Measurements from ENCODE around the gene SPRYD3.
"Not testable (repeated sequence)": the region's sequence is repeated elsewhere in the genome, so short reads cannot be mapped to it uniquely, and the experiment has no call there.

SPRYD3 gene, protein sequence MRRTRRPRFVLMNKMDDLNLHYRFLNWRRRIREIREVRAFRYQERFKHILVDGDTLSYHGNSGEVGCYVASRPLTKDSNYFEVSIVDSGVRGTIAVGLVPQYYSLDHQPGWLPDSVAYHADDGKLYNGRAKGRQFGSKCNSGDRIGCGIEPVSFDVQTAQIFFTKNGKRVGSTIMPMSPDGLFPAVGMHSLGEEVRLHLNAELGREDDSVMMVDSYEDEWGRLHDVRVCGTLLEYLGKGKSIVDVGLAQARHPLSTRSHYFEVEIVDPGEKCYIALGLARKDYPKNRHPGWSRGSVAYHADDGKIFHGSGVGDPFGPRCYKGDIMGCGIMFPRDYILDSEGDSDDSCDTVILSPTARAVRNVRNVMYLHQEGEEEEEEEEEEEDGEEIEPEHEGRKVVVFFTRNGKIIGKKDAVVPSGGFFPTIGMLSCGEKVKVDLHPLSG

DNA sequence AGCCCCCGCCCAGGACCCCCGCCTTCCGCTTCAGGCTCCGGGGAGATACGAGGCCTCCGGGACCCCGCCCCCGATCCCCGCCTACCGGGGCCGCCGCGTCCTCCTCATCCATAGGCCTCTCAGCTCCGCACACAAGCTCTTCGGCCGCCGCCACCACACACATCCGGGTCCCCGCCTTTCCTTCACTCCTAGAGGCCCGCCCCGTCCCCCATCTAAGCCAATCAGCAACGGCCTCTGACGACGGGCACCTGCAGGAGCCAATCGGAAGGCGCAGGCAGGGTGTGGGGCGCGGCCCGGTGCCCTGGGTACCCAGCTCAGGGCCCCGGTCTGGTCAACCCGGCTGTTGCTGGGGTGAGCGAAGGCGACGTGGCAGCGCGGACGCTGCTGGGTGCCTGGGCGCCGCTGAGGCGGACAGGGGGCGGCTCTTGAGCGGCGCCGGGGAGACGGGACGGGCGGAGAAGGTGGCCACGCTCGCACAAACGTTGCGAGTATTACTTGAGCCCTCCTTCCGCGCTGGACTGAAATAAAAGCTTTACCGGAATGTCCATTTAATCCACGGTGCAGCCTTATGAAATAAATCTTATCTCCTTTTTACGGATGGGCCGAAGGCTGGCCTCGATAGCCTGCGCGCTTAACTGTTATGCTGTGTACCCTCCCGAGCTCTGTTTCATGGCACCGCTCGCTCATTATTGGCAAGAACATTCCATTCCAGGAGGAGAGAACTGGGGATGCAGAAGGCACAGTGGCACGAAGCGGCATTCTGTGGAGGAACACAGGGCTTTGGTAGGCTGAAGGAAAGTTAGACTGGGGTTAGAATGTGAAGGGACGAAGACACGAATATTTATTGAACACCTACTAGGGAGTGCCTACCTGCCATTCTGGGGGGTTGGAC, at the start of gene SPRYD3:
Gene SPRYD3 (minus strand): TSS at position 165 of the 892 bp plus-strand sequence. CDS start 57 bp downstream, at position 108.
- peak; percentile 94 for DNase-seq

- no peak for DNase-seq
Measured at GRCh38 chr12:53127169-53127568, 48.0 kb upstream of the SPRYD3 start.

DNA sequence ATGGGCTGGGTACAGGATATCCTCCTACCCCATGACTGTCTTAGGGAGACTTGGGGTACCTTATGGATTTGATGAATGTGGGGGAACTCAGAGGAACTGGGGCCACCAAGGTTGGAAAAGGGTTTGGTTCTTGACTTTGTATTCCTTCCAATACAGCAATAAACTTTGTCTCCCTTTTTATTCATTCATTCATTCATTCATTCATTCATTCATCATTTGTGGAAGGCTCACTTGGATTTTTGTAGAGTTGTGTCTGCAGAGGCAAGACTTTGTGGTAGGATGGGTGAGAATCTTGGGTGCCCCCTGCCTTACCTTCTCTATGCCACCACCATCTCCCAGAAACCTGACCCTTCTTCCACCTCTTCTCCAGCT, 45.1 kb upstream of the SPRYD3 start:
- DNase-seq = no peak

- DNase-seq = no peak
Measured at GRCh38 chr12:53123578-53124351, 44.6 kb upstream of the SPRYD3 start.

DNA sequence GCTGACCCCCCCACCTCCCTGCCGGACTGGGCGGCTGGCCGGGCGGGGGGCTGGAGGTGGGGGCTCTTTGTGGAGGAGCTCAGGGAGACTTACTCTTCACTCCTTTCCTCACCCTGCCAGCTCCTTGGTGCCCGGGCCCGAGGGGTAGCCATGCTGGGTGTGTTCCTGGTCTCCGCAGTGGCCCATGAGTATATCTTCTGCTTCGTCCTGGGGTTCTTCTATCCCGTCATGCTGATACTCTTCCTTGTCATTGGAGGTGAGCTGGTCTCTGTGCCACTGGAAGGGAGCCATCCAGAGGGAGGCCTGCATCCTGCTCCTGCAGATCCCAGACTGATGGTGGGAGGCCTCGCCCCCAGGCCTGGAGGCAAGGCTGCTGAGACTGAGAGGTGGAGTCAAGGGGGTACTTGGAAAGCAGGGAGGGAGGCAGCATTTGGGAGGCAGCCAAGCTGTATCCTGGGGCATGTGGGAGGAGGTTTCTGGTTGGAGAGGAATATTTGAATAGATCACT, 43.8 kb upstream of the SPRYD3 start:
- no peak for DNase-seq

- DNase-seq = no peak
Measured at GRCh38 chr12:53120685-53121525, 41.7 kb upstream of the SPRYD3 start.

GRCh38 chr12:53118751-53119300, 39.6 kb upstream of the SPRYD3 start:
- DNase-seq = no peak

DNA sequence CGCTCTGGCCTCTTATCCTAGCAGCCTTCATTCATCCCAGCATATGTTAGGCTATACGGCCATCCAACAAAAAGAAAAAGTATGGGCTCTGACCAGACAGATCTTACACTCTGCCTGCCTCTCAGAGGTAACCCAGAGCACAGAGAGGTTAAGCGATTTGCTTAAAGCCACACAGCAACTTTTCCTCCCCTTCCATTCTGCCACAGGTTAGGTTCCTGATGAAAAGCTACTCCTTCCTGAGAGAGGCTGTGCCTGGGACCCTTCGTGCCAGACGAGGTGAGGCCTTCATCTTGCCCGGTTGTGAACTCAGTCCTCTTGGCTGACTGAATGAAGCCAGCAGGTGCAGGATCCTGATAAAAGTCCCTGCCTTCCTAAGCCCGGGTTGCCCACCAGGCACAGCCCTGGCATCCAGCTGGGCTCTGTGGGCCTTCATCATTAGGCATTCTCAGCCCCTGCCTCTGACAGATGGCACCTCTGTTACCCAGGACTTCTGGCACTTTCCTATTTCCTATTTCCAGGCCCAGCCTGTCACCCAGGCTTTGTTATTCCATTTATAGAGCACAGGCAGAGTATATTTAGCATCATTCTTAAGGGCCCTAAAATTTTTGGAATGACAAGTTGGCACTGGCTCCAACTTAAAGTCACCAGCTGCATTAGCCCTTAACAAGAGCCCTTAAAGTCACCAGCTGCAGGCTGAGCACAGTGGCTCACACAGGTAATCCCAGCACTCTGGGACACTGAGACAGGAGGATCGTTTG, 36.9 kb upstream of the SPRYD3 start:
- no peak for DNase-seq

DNA sequence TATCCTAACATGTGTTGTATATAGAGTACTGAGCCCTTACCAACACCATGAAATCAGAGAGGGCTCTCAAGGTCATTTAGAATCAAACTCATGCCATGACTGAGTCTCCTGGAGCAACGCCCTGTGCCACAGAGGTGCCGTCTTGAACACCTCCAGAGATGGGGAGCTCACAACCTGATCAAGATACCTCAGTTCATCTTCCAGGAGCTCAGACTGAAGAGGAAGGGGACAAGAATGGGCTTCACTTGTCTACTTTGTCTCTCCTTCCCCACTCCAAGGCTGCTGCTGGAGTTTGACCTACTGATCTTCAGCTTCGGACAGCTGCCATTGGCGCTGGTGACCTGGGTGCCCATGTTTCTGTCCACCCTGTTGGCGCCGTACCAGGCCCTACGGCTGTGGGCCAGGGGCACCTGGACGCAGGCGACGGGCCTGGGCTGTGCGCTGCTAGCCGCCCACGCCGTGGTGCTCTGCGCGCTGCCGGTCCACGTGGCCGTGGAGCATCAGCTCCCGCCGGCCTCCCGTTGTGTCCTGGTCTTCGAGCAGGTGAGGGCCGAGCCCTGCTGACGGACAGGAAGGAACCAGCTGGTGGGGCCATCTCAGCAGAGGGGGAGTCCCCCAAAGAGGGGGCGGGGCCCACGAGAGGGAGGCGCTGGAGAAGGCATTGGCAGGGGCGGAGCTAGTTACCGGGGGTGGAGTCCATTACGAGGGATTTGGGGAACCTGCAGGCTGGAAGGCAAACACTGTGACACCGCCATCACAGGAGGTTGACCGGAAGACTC, 36.1 kb upstream of the SPRYD3 start:
- no peak for DNase-seq

- no peak for DNase-seq
Measured at GRCh38 chr12:53113951-53114350, 34.8 kb upstream of the SPRYD3 start.

GRCh38 chr12:53113136-53113705, 34.0 kb upstream of the SPRYD3 start:
- DNase-seq = no peak

- DNase-seq = not testable (repeated sequence)
Measured at GRCh38 chr12:53112431-53112830, 33.2 kb upstream of the SPRYD3 start.

- no peak for DNase-seq
Measured at GRCh38 chr12:53107122-53107521, 27.9 kb upstream of the SPRYD3 start.

DNA sequence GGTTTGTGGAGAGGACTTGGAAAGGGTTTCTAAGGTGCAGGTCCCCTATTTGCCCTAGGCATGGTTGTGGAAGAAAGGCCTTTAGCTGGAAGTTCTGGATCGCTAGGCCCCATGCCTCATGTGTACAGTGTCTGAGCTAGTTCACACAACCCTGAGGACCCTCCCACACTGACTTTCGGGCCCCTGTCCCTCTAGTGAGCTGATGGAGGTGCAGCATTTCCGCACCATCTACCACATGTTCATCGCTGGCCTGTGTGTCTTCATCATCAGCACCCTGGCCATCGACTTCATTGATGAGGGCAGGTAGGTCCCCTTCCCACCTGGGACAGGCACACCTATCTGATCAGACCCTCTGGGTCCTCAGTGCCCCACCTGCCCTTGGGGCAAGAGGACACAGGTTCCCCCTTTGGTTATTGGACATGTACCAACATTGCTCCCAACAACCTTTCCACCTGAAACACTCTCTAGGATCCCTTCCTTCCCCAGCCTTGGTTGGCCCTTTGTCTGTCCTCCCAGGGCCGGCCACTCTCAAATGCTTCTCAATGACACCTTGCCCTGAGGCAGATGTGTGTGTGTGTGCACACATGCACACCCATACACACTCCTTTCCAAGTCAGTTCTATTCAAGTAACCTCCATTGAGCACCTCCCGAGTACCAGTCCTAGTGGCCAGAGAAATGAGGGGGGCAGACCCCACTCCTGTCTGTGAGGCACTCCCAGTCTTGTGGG, 26.7 kb upstream of the SPRYD3 start:
- no peak for DNase-seq

DNA sequence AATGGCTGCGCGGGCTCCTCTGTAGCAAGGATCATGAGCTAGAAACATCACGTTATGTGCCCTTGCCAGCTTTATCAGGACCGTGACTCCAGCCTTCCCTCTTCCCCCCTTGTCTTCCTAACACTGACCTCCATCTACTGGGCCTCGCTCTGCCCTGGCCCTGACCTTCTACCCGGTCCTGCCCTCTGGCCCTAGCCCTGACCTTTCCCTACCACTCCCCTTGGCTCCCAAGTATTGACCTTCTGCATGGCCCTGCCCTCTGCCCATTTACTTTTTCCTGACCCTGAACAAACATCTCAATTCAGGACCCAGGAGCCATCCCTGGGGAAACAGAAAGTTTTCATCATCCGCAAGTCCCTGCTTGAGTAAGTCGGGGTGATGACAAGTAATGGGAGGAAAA, 26.1 kb upstream of the SPRYD3 start:
- no peak for DNase-seq

DNA sequence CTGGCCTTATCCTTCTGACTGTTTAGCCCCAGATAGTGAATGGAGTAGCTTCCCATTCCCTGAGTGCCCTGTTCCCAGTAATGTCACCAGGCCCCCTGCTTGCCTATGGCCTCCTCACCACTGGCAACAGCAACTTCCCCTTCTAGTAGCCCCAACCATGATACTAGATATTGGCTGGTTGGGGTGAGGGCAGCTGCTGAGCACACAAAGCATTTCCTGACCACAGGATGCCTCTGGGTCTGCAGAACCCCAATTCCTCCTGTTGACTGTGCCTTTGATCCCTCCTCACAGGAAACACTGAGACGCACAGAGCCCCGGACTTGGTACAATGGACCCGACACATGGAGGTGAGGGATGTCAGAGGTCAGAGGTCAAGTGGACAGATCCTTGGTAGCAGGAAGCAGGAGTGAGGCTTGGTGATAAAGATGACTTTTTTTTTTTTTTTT, 24.7 kb upstream of the SPRYD3 start:
- peak; percentile 64 for DNase-seq

- DNase-seq = no peak
Measured at GRCh38 chr12:53102883-53103807, 24.0 kb upstream of the SPRYD3 start, which contains the start of gene SOAT2. Gene SOAT2, plus strand, starts transcription at chr12:53103486. Its CDS starts 92 bp downstream, at chr12:53103578.
